ENCODE results near the gene EXOG.
"Not testable (repeated sequence)": the region's sequence is repeated elsewhere in the genome, so short reads cannot be mapped to it uniquely, and the experiment has no call there.

The EXOG gene

DNA sequence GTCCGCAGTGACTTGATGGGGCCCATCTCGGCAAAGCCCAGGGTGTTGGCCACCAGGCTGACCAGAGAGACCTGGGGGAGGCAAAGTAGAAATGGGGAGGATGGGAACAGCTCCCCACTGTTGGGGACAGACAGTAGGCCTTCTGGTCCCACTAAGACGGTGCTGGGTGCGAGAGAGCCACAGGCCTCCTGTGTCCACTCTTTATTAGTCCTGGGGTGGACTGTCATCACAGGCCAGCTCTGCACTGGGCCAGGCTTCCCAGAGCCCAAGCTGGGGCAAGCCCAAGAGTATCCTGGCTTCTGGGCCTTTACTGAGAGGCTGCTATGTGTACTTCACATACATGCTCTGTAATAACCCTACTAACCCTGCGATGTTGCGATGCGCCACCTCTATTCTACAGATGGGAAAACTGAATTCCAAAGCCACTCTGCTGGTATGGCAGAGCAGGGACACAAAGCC is 66.4 kb downstream of the EXOG start:
- no peak for DNase-seq (ENCODE audit: low read depth)
- TF ChIP-seq, protein P1, sequence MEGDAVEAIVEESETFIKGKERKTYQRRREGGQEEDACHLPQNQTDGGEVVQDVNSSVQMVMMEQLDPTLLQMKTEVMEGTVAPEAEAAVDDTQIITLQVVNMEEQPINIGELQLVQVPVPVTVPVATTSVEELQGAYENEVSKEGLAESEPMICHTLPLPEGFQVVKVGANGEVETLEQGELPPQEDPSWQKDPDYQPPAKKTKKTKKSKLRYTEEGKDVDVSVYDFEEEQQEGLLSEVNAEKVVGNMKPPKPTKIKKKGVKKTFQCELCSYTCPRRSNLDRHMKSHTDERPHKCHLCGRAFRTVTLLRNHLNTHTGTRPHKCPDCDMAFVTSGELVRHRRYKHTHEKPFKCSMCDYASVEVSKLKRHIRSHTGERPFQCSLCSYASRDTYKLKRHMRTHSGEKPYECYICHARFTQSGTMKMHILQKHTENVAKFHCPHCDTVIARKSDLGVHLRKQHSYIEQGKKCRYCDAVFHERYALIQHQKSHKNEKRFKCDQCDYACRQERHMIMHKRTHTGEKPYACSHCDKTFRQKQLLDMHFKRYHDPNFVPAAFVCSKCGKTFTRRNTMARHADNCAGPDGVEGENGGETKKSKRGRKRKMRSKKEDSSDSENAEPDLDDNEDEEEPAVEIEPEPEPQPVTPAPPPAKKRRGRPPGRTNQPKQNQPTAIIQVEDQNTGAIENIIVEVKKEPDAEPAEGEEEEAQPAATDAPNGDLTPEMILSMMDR (conservative IDR thresholded peaks at IDR 0.05; ENCODE audit: low read length): no peak
- no peak overlapping the region for H3K4me3 ChIP-seq (ENCODE audit: low read length)

DNA sequence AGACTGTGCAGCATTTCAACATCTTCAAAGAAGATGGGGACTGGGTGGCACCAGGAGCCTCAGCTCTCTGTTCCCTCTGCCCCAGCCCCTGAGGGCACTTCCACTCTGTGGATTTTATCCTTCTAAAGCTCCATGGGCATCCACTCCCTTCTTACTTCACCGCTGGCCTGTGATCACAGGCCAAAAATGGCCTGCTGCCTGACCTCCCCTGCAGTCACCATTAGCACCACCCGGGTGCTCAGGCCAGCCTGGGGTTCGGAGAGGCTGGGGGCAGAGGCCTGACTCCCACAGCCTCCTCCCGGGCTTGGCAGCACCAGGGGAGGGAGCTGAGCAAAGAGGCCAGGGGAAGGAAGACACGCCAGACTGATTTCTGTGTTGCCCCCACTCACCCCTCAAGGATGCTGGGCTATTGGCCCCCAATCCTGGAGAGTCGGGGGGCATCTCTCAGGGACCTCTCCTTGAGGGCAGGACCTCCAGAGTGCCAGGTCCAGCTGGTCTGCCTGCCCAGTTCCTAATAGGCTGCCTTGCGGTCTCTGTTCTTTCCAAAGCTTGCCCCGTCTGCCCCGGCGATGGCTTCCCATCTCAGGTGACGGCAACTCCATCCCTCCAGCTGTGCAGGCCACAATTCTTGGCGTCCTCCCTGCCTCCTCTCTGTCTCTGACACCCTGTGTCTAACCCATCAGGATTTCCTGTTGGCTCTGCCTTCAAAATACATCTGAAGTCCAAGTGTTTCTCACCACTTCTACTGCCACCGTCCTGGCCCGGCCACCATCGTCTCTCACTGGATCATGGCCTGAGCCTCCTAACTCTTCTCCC is 67.1 kb downstream of the EXOG start:
- no peak for DNase-seq (ENCODE audit: low read depth)
- H3K4me3 ChIP-seq (ENCODE audit: low read length): no peak overlapping the region
- TF ChIP-seq, protein P1 (conservative IDR thresholded peaks at IDR 0.05; ENCODE audit: low read length): no peak

DNA sequence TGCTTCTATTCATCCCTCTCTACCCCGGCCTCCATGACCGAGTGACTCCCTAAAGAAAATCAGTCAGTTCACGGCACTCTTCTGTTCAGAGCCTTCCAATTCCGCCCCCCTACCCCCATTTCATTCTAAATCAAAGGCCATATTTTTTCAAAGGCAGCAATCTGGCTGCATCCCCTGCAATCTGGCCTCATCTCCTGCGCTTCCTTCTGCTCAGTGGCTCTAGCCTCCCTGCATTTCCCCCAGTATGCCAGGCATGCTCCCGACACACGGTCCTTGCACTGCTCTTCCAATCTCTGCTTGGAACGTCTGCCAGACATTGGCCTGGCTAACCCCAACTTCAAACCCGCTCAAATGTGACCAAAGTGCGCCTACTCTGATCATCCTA is 67.7 kb downstream of the EXOG start:
- TF ChIP-seq, protein P1 (conservative IDR thresholded peaks at IDR 0.05; ENCODE audit: low read length): no peak
- no peak for DNase-seq (ENCODE audit: low read depth)

DNA sequence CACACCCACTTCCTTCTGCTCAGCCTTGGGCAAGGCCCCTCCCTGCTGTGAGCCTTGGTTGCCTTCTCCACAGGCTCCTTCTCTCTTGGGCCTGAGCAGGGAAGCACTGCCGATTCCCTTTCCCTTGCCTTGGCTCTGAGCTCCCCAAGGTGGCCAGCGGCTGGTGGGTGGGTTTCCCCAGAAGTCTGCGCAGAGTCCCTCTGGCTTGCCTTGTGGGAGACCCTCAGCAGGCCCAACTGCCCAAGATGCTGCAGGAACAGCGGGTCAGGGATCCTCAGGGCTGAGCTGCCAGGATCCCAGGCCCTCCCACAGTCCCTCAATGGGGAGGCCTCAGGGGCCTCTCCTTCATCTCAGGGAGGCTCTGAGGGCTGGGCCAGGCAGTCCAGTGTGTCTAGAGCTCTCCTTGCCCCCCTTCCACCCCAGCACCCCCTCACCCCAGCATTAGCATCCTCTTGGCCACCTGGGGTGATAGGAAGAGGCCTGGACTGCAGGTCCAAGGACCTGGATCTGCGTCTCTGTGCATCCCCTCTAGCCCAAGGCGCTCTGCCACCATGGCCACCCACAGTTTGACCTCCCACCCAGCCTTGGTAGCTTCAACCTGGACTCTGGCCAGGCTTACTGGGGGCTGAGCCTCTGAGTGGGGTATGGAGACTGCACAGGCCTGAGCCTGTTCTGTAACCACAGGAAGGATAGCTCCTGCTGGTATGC is 68.6 kb downstream of the EXOG start:
- DNase-seq (ENCODE audit: low read depth): no peak
- TF ChIP-seq, protein P1 (conservative IDR thresholded peaks at IDR 0.05; ENCODE audit: low read length): no peak
- no peak overlapping the region for H3K4me3 ChIP-seq (ENCODE audit: low read length)

More for the DNA sequence above, 67.7 kb downstream of the EXOG start:
- H3K4me3 ChIP-seq (ENCODE audit: low read length): no peak overlapping the region

DNA sequence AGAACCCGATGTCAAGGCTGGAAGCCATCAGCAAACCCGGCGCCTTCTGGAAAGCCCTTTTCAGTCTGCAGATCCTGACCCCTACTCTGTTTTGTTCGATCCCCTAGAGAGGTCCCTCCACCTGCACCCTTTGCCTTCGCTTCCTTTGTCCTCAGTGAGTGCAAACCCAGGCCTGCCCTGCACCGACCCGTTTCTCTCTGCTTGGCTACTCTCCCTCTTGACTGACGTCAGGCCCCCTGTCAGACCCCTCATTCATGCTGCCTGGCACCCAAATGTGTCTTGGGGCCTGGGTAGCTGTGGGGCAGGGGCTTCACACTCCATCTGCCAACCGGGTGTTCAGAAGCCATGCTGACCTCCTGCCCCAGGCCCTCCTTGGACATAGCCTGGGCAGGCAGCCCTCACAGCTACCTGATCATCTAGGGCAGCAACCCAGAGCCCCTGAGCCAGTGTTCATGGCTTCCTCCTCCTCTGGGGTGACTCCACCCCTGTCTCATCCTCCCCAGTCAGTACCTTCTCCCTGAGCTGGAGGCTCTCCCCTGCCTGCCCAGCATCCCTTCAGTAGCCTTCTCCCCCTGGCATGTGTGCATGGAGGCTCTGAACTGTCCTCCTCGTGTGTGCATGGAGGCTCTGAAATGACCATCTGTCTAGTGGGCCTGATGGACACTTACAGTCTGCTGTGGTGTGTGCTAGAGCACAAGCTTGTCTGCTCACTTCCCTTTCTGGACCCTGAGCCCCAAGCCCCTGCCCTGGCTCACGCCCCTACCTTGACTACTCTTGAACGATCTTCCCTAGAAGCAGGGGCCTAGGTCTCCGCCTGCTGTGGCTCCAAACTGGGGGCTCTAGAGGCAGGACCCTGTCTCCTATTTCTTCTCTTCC is 69.4 kb downstream of the EXOG start:
- DNase-seq (ENCODE audit: low read depth): no peak
- H3K4me3 ChIP-seq (ENCODE audit: low read length): no peak overlapping the region
- TF ChIP-seq, protein P1 (conservative IDR thresholded peaks at IDR 0.05; ENCODE audit: low read length): no peak

DNA sequence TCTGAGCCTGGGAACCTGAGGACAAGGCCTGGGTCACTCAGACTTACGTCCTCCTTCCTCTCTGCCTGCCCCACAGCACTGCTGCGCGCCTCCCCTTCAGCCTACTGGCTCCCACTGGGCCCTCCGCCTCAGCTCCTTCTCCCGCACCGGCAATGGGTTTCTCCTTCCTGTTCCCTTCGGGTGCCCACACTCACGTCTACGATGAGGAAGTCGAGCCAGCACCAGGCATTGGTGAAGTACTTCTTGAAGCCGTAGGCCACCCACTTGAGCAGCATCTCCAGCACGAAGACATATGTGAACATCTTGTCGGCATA is 70.0 kb downstream of the EXOG start:
- DNase-seq (ENCODE audit: low read depth): no peak
- no peak overlapping the region for H3K4me3 ChIP-seq (ENCODE audit: low read length)
- TF ChIP-seq, protein P1 (conservative IDR thresholded peaks at IDR 0.05; ENCODE audit: low read length): no peak

DNA sequence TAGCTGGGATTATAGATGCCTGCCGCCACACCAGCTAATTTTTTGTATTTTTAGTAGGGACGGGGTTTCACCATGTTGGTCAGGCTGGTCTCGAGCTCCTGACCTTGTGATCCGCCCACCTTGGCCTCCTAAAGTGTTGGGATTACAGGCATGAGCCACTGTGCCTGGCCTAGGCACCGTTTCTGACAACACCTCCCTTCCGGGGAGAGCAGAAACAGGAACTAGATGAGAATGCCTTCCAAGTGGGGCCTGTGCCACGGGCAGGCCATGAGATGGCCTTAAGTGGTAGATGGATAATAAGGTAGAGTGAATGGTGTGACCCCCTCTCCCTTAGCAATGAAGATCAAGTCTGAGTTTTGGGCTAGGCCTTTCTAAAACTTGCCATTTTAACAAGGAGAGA is 70.7 kb downstream of the EXOG start:
- H3K4me3 ChIP-seq (ENCODE audit: low read length); DNase-seq (ENCODE audit: low read depth): not testable (repeated sequence)
